B cell (primary cell): Measurements from ENCODE around the gene CDH2.

Source experiments
- EZH2 ChIP-seq: IDR thresholded peaks from 2 replicates; pipeline ENCODE4 v1.6.1; 2012; ENCODE audit warnings: borderline replicate concordance, low read depth, mild to moderate bottlenecking, moderate library complexity, low read length; ENCODE audit not compliant: insufficient read depth, poor library complexity, severe bottlenecking
- TF ChIP-seq, protein P1 (sequence below): fragments of 200-600 bp; IDR thresholded peaks from one replicate; pipeline ENCODE4 v1.8.0; 2022; ENCODE audit warnings: antibody characterized with exemption, mild to moderate bottlenecking

DNA sequence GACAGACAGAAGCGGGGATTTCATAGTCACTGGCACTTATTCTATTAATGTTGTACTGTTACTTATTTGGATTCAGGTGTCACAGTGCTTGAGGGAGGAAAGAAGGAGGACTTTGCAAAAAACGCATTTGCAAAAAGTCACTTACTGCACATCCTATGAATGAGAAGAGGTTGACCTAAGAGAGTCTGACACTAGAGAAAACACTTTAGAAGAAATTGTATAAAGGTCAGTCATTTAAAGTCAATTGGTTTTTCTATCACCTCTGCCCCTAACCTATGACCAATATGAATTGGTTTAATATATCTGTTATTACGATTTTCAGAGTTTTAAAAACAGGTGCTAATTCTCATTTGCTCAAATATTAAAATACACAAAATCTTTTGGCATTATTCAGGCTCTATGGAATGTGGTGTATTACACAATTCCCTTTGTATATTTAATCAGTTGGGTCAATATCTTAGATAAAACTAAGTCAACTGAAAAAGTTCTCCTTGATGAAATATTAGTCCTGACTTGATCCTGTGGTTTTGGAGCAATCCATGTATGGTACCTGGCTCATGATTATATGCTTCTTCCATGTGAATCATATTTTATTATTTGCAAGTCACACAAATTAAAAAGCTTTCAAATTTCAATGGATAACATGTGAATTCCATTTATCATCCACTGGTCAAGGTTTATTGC is 157.4 kb downstream of the CDH2 start:
- TF ChIP-seq, protein P1, sequence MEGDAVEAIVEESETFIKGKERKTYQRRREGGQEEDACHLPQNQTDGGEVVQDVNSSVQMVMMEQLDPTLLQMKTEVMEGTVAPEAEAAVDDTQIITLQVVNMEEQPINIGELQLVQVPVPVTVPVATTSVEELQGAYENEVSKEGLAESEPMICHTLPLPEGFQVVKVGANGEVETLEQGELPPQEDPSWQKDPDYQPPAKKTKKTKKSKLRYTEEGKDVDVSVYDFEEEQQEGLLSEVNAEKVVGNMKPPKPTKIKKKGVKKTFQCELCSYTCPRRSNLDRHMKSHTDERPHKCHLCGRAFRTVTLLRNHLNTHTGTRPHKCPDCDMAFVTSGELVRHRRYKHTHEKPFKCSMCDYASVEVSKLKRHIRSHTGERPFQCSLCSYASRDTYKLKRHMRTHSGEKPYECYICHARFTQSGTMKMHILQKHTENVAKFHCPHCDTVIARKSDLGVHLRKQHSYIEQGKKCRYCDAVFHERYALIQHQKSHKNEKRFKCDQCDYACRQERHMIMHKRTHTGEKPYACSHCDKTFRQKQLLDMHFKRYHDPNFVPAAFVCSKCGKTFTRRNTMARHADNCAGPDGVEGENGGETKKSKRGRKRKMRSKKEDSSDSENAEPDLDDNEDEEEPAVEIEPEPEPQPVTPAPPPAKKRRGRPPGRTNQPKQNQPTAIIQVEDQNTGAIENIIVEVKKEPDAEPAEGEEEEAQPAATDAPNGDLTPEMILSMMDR: no peak
- TF ChIP-seq EZH2: no peak
